B cell (primary cell): ENCODE results near the gene FOXM1. TPM values are rescaled to one million over a fixed set of nuclear protein-coding genes. Genes with fewer than 3 reads are reported as not detected.

Source experiments
- ATAC-seq: fragments of 200-7000 bp; cut with Tn5 transposase; one replicate; pipeline ENCODE4 v1.10.0; 2021; ENCODE audit warnings: low read depth, mild to moderate bottlenecking, moderate number of reproducible peaks, moderate library complexity
- CTCF ChIA-PET: fragments of 350-600 bp; sonication (Branson Sonifier 250); formaldehyde crosslinking; loops from one replicate; lab custom pipeline; 2021; ENCODE audit warnings: antibody characterized with exemption, inconsistent platforms; lab: Charles Lee
- POLR2A ChIA-PET: fragments of 350-600 bp; sonication (Branson Sonifier 250); formaldehyde crosslinking; loops from one replicate; lab custom pipeline; 2021; ENCODE audit warnings: antibody characterized with exemption; lab: Charles Lee
- DNase-seq: peaks from one replicate; pipeline ENCODE4 v3.0.0; 2013
- H2AFZ ChIP-seq: 2 replicates; pipeline ENCODE4 v1.6.1; 2012; ENCODE audit warnings: mild to moderate bottlenecking, low read depth, low read length; ENCODE audit not compliant: insufficient read depth, poor library complexity, severe bottlenecking
- H3K27ac ChIP-seq, 2 donors: 1 replicate in 1 of 2; 2 replicates in 1 of 2; pipeline ENCODE4 v1.5.1; 2012 to 2013; ENCODE audit warnings: low read length in 2 of 2, mild to moderate bottlenecking in 2 of 2, moderate library complexity in 1 of 2
- H3K27me3 ChIP-seq, 4 experiments: fragments of 200-600 bp in 1 of 4; sonication (generic) in 1 of 4; replicated peaks in 1 of 4; 1 replicate in 2 of 4; 2 replicates in 2 of 4; pipeline versions ENCODE4 v1.6.1 to v1.7.0; 2013 to 2016; ENCODE audit warnings: low read length in 3 of 4, mild to moderate bottlenecking in 2 of 4, mixed read lengths in 1 of 4, moderate library complexity in 1 of 4; ENCODE audit not compliant: insufficient read depth in 4 of 4, control insufficient read depth in 3 of 4; ENCODE audit errors: control extremely low read depth in 1 of 4
- H3K36me3 ChIP-seq, 2 experiments: replicated peaks in 1 of 2; 1 replicate in 1 of 2; 2 replicates in 1 of 2; pipeline versions ENCODE4 v1.6.1 to v1.7.1; 2013; ENCODE audit warnings: low read length in 1 of 2; ENCODE audit not compliant: insufficient read depth in 2 of 2, control insufficient read depth in 1 of 2; ENCODE audit errors: control extremely low read depth in 1 of 2, extremely low read depth in 1 of 2
- H3K4me1 ChIP-seq, 2 donors: fragments of 200-600 bp in 1 of 2; sonication (generic) in 1 of 2; 1 replicate in 1 of 2; 2 replicates in 1 of 2; pipeline versions ENCODE4 v1.5.1 to v1.6.1; 2013 to 2017; ENCODE audit warnings: low read length in 2 of 2; ENCODE audit not compliant: control insufficient read depth in 2 of 2, insufficient read depth in 2 of 2
- H3K4me2 ChIP-seq: replicated peaks from 2 replicates; pipeline ENCODE3; 2012; ENCODE audit warnings: mild to moderate bottlenecking, low read depth, low read length; ENCODE audit not compliant: poor library complexity, severe bottlenecking
- H3K4me3 ChIP-seq, 5 experiments: fragments of 200-600 bp in 1 of 5; sonication (generic) in 1 of 5; 1 replicate in 3 of 5; 2 replicates in 2 of 5; pipeline versions ENCODE4 v1.5.1 to v1.7.0; 2011 to 2016; ENCODE audit warnings: low read length in 4 of 5, mild to moderate bottlenecking in 4 of 5, low read depth in 2 of 5, control low read depth in 1 of 5, moderate library complexity in 1 of 5; ENCODE audit not compliant: insufficient read depth in 1 of 5; ENCODE audit errors: control extremely low read depth in 1 of 5, extremely low read depth in 1 of 5
- H3K79me2 ChIP-seq: fragments of 200-600 bp; sonication (generic); one replicate; pipeline ENCODE4 v1.6.0; 2016; ENCODE audit warnings: low read length; ENCODE audit not compliant: control insufficient read depth, insufficient read depth
- H3K9ac ChIP-seq: fragments of 200-600 bp; sonication (generic); 2 replicates; pipeline ENCODE4 v1.6.1; 2017; ENCODE audit warnings: mild to moderate bottlenecking, low read length, moderate library complexity
- H3K9me3 ChIP-seq, 3 donors: one replicate each; pipeline versions ENCODE4 v1.6.1 to v1.7.1; 2013; ENCODE audit warnings: low read length in 2 of 3; ENCODE audit not compliant: control insufficient read depth in 2 of 3, insufficient read depth in 1 of 3; ENCODE audit errors: control extremely low read depth in 1 of 3
- H4K20me1 ChIP-seq: 2 replicates; pipeline ENCODE4 v1.6.0; 2012; ENCODE audit warnings: mild to moderate bottlenecking, low read length; ENCODE audit not compliant: insufficient read depth, control insufficient read depth, poor library complexity, severe bottlenecking
- H3K27ac Mint-ChIP-seq: one replicate; pipeline ENCODE4 v1.8.0; 2021; ENCODE audit warnings: mixed read lengths
- H3K27me3 Mint-ChIP-seq: one replicate; pipeline ENCODE4 v1.8.0; 2021; ENCODE audit warnings: mixed read lengths
- H3K4me1 Mint-ChIP-seq: one replicate; pipeline ENCODE4 v1.8.0; 2021; ENCODE audit warnings: mixed read lengths
- H3K4me3 Mint-ChIP-seq: one replicate; pipeline ENCODE4 v1.8.0; 2021; ENCODE audit warnings: mixed read lengths
- H3K9me3 Mint-ChIP-seq: one replicate; pipeline ENCODE4 v1.8.0; 2022; ENCODE audit warnings: mixed read lengths; ENCODE audit not compliant: insufficient read depth
- CTCF ChIP-seq: fragments of 200-600 bp; IDR thresholded peaks from one replicate; pipeline ENCODE4 v1.8.0; 2022; ENCODE audit warnings: antibody characterized with exemption, mild to moderate bottlenecking
- EZH2 ChIP-seq: IDR thresholded peaks from 2 replicates; pipeline ENCODE4 v1.6.1; 2012; ENCODE audit warnings: borderline replicate concordance, low read depth, mild to moderate bottlenecking, moderate library complexity, low read length; ENCODE audit not compliant: insufficient read depth, poor library complexity, severe bottlenecking
- WGBS: methylation state at CpG from one replicate; pipeline ENCODE4 v1.1.5; 2013; ENCODE audit warnings: missing lambda C conversion rate; ENCODE audit not compliant: insufficient coverage; 5-methylcytosine and 5-hydroxymethylcytosine counted together
- intact Hi-C: fragments of 100-400 bp; cut with micrococcal nuclease; formaldehyde crosslinking; loops from one replicate; pipeline ENCODE4 v1.10.0; 2022
- polyA plus RNA-seq: library from polyadenylated mRNA; depleted of rRNA; stranded (reverse); fragments of >200 nt; gene quantifications from 2 replicates; pipeline ENCODE4 v1.2.3, GENCODE V29; 2012
- total RNA-seq, 2 donors: library from RNA; stranded (reverse); fragments of 120-200 nt in 1 of 2; gene quantifications; 1 replicate in 1 of 2; 2 replicates in 1 of 2; pipeline versions ENCODE4 v1.2.3 to v1.2.4, GENCODE V29; 2013 to 2022

The FOXM1 gene
- total and polyA plus RNA-seq, 2 donors (not counting 1 experiment from before 2014, with no cell fraction given) = 0.67 to 0.84 TPM

GRCh38 chr12:2813214-2814185, 63.5 kb downstream of the FOXM1 start:
- Mint-ChIP-seq H3K27me3 (no peaks in the 10 kb centered on the region), H3K27ac (peak overlapping the region; percentile 99), H3K9me3 (no peaks in the 10 kb centered on the region), H3K4me3 (peak overlapping the region; percentile 100), H3K4me1 (peaks cover 32% of the 10 kb centered on the region)
- Histone ChIP-seq H3K4me3 (peak overlapping the region; percentile 56 to 99 (median 87)), H3K27me3 (no peaks in the 10 kb centered on the region), H3K27ac (peak overlapping the region; percentile 79 to 90), H3K4me2 (peak overlapping the region; percentile 81), H3K4me1 (peaks cover 14 to 16% of the 10 kb centered on the region in 2 donors), H3K36me3 (peaks cover 2 to 17% of the 10 kb centered on the region in 2 experiments), H3K9ac (peak overlapping the region; percentile 87), H4K20me1 (peaks cover 19% of the 10 kb centered on the region), H3K9me3 (no peaks in the 10 kb centered on the region), H3K79me2 (peaks cover 65% of the 10 kb centered on the region), H2AFZ (peak overlapping the region; percentile 94)
- CTCF ChIA-PET = interaction anchor here (0.6 to 2.4 kb wide), 9 partner anchors 17 to 873 kb away, joined by 3 to 13 read pairs (median 4); partner anchors contain the start of gene TULP3
- 43% methylated on average over 3 of the region's 10 CpGs for WGBS
- intact Hi-C loops = loop anchor here (2.0 to 5.0 kb wide), 3 partner anchors 123 to 1011 kb away; partner anchors contain the start of gene CRACR2A
- POLR2A ChIA-PET = interaction anchor here (0.5 to 1.6 kb wide), 2 partner anchors 18 to 74 kb away, joined by 3 to 17 read pairs; partner anchors contain the start of gene FKBP4
- TF ChIP-seq EZH2 = no peak
- TF ChIP-seq CTCF = peak; percentile 68
- ATAC-seq = no peak
- peak; percentile 54 for DNase-seq
